Activated naive CD4-positive, alpha-beta T cell (primary cell): ENCODE data around the gene DIAPH3.

Source experiments
- DNase-seq, 4 experiments: peaks; one replicate each; lab custom pipeline; 2025; lab: John Stamatoyannopoulos, UW

DIAPH3 gene

DNA sequence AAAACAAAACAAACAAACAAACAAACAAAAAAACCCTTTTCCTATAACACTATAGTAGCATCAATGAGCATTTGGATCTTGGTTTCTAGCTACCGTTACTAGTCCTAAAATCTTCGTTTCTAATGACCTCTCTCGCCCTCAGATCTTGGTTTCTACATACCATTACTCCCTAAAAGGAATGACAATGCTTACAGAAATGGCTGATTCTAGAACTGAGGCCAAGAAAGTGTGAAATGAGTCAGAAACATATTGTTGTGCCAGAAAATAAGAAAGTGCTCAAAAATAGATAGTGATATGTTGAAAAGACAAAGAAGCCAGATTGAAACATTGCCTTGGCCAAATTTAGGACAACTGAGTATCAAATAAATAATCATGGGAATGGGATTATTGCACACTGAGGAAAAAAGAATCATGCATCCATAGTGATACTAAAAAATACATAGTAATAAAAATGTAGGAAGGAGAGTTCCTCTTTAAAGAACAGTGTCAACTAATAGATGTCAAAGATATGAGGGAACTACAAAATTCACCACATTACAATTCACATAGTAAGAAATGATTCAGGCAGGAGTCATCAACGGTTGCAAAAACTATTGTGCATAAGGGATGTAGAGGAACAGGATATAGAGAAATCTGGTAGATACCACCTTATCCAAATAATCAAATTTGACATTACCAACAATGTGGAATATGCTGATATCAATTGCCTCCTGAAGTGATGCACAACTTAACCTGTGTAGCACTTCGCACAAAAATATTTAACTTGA lies 386.6 kb downstream of the DIAPH3 start:
- no peak for DNase-seq

DNA sequence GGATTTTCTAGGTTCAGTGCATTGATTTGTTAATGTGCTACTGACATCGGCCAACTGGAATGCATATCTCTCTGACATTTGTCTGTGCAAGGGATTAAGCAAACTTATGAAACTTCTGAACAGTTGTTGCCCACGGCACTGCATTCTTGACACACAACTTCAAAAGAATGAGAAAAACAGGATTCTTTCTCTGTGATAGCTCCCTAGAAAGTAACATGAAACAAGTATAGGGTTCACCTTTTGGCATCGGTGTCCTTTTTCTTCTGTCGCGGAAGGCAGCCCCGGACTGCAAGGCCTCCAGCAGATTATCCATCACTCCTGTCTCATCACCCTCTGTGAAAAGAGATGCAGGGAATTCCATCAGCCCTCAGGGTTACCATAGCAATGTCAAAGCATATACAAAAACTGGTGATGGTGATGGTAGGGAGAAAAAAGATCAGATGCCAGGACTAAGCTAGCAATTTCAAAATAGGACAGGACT lies 389.2 kb downstream of the DIAPH3 start:
- no peak for DNase-seq

- DNase-seq = no peak
Measured at GRCh38 chr13:59771272-59771671, 392.5 kb downstream of the DIAPH3 start.

- DNase-seq = no peak
Measured at GRCh38 chr13:59770451-59770850, 393.3 kb downstream of the DIAPH3 start.

- no peak for DNase-seq
Measured at GRCh38 chr13:59766236-59766635, 397.5 kb downstream of the DIAPH3 start.

GRCh38 chr13:59755632-59756290 lies 408.0 kb downstream of the DIAPH3 start:
- no peak for DNase-seq

- DNase-seq = no peak
Measured at GRCh38 chr13:59754411-59754810, 409.3 kb downstream of the DIAPH3 start.

DNA sequence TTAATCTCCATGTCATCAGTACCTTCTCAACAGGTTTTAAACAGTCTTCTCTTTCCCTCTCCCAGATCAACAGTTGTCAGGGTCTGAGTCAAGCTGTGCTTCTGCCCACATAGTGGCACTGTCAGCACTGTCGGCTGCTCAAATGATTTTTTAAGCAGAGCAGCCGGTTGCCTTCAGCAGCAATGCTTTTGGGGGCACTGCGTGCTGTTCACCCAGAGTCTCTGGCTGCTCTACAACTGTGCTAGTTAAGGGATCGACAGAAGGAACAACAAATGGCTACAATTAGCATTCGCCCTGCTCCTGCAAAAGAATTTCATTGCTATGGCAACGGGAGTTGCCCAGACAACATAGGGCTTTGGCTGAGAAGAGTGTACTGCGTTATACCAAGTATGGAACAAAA lies 412.9 kb downstream of the DIAPH3 start:
- DNase-seq = no peak

DNA sequence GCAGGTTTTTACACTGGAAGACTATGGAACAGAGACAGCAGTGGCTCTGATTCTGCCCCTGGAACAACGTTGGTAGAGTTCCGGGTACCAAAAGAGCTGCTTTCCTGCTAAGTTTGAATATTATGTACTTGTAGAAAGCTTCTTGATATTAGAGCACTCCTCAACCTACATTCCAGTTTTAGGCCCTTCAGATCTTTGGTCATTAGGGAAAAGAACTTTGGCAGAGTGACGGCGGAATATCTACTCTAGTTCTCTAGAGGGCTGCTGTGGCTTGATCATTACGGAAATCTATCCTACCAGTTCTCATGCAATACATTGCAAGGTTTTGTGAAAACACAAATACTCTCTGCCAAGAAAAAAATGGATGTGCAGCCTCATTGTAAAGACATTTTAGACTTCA lies 415.7 kb downstream of the DIAPH3 start:
- DNase-seq = no peak

GRCh38 chr13:59747529-59747928 lies 416.2 kb downstream of the DIAPH3 start:
- DNase-seq = no peak

- no peak for DNase-seq
Measured at GRCh38 chr13:59746291-59746962, 417.3 kb downstream of the DIAPH3 start.

GRCh38 chr13:59745392-59745788 lies 418.3 kb downstream of the DIAPH3 start:
- no peak for DNase-seq

GRCh38 chr13:59744747-59745391 lies 418.9 kb downstream of the DIAPH3 start:
- DNase-seq = no peak

DNA sequence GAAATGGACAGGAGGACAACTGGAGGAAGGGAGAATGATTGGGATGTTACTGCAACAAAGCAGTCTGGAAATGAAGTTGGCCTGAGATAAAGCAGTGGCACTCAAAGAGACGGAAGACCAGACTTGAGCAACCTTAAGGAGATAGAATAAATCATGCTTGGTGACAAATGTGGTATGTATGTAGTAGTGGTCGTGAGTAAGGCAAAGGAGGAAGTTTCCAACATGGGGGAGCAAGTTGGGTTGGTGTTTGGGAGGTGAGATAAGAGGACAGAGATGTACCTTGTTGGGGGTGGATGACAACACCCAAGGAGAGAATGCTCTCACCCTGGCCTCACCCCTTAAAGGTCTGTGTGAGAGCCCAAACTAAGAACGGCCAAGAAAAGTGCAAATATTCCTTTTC lies 420.5 kb downstream of the DIAPH3 start:
- DNase-seq = no peak

DNA sequence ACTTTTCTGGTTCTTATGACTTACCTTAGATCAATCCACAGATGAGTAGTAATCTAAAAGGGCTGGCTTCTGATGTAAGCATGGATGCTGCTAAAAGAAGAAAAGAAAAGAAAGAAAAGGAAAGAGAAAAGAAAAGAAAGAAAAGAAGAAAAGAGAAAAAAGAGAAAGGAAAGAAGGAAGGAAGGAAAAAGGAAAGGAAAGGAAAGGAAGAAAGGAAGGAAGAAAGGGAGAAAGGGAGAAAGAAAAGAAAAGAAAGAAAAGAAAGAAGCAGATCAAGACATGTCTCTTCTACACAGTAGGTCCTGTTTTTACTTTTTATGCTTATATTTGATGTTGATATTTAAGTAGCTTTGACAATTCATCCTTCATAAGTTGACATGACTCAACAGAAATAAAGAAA lies 421.3 kb downstream of the DIAPH3 start:
- no peak for DNase-seq

- DNase-seq = no peak
Measured at GRCh38 chr13:59738921-59739320, 424.8 kb downstream of the DIAPH3 start.

GRCh38 chr13:59734393-59734792 lies 429.3 kb downstream of the DIAPH3 start:
- no peak for DNase-seq

DNA sequence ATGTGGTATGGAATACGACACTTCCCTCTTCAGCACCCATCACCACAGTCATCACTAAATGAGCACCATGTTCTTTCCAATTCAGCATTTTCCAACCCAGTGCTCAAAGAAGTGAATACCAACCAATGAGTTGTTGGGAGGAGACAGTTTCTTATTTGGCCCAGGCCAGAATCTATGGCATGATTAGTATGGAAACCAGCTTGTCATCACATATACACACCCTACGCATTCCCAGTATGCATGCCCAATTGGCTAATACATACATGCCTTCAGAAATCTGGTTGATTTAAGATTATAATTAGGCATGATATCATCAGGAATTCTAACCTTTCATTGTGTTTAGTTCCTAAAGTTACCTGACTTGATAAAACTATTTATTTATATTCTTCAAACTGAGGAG lies 430.0 kb downstream of the DIAPH3 start:
- no peak for DNase-seq

- no peak for DNase-seq
Measured at GRCh38 chr13:59730026-59730425, 433.7 kb downstream of the DIAPH3 start.

DNA sequence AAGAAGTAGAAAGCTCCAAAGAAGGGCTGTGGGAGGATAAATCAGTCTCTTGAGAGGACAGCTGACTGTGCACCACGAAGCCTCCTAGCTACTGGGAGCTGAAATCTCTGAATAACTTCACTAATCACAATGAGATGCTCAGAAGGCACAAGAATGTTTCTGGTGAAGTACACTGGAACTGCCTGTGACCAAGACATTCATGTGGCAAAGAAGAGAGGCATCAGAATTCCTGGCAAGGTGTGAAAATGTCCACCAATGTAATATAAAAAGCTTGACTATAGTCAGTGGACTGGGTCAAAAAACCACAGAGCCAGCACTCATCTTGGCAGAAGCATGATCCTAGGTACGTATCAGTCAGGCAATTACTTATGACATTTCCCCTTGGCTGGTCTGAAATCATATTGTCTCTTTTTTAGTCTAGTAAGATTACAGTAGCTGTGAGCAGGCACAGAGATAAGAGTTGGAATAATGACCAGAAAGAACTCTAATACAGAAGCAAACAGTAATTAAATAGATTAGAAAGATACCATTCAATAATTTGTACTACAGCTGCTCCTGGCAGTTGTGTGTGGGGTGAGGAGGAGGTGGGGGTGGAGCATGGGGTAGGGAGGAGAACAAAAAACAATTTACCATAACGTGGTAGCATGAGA lies 434.7 kb downstream of the DIAPH3 start:
- no peak for DNase-seq

DNA sequence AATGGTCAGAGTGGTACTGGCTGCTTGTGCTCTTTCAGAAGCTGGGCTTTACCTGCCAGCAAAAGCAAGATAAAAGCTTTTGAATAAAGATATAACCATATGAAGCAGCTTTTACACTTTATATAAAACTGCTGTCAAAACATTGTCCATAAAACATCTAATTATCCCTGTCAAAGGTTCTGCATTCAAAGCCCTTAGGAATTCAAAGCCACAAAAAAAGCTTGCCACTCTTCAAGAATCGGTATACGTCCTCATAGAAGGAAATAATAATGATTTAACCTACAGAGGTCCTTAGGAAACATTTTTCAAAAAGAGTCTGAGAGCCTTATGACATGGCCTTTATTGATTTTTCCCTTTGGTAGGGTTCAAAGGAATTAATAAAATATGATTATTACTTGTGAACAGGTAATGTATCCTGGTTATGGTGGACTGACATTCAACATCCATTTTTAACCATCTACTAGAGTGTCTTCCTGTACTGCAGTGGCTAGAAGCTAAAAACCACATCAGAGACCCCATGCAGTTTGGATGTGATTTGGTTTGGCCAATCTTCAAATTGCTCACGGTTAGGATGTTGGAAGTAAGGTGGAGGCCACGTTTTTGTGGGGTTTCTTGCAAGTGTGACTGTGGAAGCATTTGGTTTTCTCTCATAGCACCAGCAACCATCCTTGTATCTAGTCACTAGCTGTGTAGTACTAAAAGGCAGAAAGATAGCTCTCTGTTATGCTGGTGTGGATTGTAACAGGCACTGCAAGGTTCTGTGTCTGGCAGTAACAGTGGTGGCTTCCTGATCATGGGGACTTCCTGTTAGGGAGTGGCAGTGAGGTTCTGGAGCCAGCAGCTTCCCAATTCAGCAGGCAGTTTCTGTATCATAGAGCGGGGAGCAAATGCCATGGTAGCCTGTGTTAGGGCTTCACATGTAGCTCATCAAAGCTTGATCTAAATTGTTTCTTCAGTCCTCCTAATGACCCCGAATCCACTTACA lies 441.5 kb downstream of the DIAPH3 start:
- no peak for DNase-seq
